Type B pancreatic cell (in vitro differentiated cells): ENCODE results near the gene PCBP2. TPM values are rescaled to one million over a fixed set of nuclear protein-coding genes. Genes with fewer than 3 reads are reported as not detected.

ENCODE experiments used
- DNase-seq: peaks from one replicate; pipeline ENCODE4 v3.0.0; 2021; ENCODE audit warnings: mixed read lengths; ENCODE audit not compliant: unreplicated experiment; ENCODE audit errors: extremely low spot score
- H3K27ac Mint-ChIP-seq: 2 replicates; pipeline ENCODE4 v1.8.0; 2021; ENCODE audit warnings: mild to moderate bottlenecking, mixed read lengths
- H3K27me3 Mint-ChIP-seq: 2 replicates; pipeline ENCODE4 v1.8.0; 2021; ENCODE audit warnings: mixed read lengths
- H3K36me3 Mint-ChIP-seq: 2 replicates; pipeline ENCODE4 v1.8.0; 2021; ENCODE audit warnings: mixed read lengths
- H3K4me1 Mint-ChIP-seq: one replicate; pipeline ENCODE4 v1.8.0; 2021; ENCODE audit warnings: mixed read lengths; ENCODE audit not compliant: unreplicated experiment
- H3K4me3 Mint-ChIP-seq: 2 replicates; pipeline ENCODE4 v1.8.0; 2021; ENCODE audit warnings: mild to moderate bottlenecking, mixed read lengths
- H3K9me3 Mint-ChIP-seq: 2 replicates; pipeline ENCODE4 v1.8.0; 2021; ENCODE audit warnings: mixed read lengths
- CTCF ChIP-seq: fragments of 200-600 bp; sonication (generic); conservative IDR thresholded peaks from 2 replicates; pipeline ENCODE4 v1.5.0; 2021; ENCODE audit warnings: antibody characterized with exemption, mild to moderate bottlenecking
- total RNA-seq: library from RNA; stranded (reverse); gene quantifications from 2 replicates; pipeline ENCODE4 v1.2.1, GENCODE V29; 2021; ENCODE audit warnings: low replicate concordance

PCBP2 gene
- total RNA-seq, 1 donor from 2014 or later = 1,222 TPM

- H3K4me1 Mint-ChIP-seq = peaks cover 28% of the 10 kb centered on the region
- DNase-seq = no peak
- no peak for TF ChIP-seq CTCF
- peak overlapping the region; percentile 99 for H3K27ac Mint-ChIP-seq
- H3K9me3 Mint-ChIP-seq = no peaks in the 10 kb centered on the region
- peak overlapping the region; percentile 98 for H3K4me3 Mint-ChIP-seq
- no peaks in the 10 kb centered on the region for H3K27me3 Mint-ChIP-seq
- peaks cover 35% of the 10 kb centered on the region for H3K36me3 Mint-ChIP-seq
Measured at GRCh38 chr12:53453953-53454640, 2.2 kb downstream of the PCBP2 start.

- Mint-ChIP-seq H3K9me3 (no peaks in the 10 kb centered on the region), H3K36me3 (peaks cover 38% of the 10 kb centered on the region), H3K27ac (peak overlapping the region; percentile 47), H3K27me3 (no peaks in the 10 kb centered on the region), H3K4me1 (peaks cover 30% of the 10 kb centered on the region), H3K4me3 (peak overlapping the region; percentile 98)
- no peak for TF ChIP-seq CTCF
- no peak for DNase-seq
Measured at GRCh38 chr12:53454707-53455106, 2.8 kb downstream of the PCBP2 start.

GRCh38 chr12:53456654-53457366 is 4.9 kb downstream of the PCBP2 start:
- H3K36me3 Mint-ChIP-seq = peaks cover 54% of the 10 kb centered on the region
- no peak for TF ChIP-seq CTCF
- no peaks in the 10 kb centered on the region for H3K27me3 Mint-ChIP-seq
- peaks cover 32% of the 10 kb centered on the region for H3K4me1 Mint-ChIP-seq
- H3K9me3 Mint-ChIP-seq = no peaks in the 10 kb centered on the region
- no peak overlapping the region for H3K27ac Mint-ChIP-seq
- no peak overlapping the region for H3K4me3 Mint-ChIP-seq
- no peak for DNase-seq

- peaks cover 25% of the 10 kb centered on the region for H3K4me1 Mint-ChIP-seq
- H3K36me3 Mint-ChIP-seq = peaks cover 60% of the 10 kb centered on the region
- TF ChIP-seq CTCF = no peak
- H3K4me3 Mint-ChIP-seq = no peak overlapping the region
- DNase-seq = no peak
- H3K27me3 Mint-ChIP-seq = no peaks in the 10 kb centered on the region
- H3K27ac Mint-ChIP-seq = peak overlapping the region; percentile 7
- H3K9me3 Mint-ChIP-seq = no peaks in the 10 kb centered on the region
Measured at GRCh38 chr12:53459097-53459496, 7.2 kb downstream of the PCBP2 start.

GRCh38 chr12:53461059-53461458 is 9.2 kb downstream of the PCBP2 start:
- H3K36me3 Mint-ChIP-seq = peaks cover 52% of the 10 kb centered on the region
- no peak for TF ChIP-seq CTCF
- DNase-seq = no peak
- H3K9me3 Mint-ChIP-seq = no peaks in the 10 kb centered on the region
- H3K4me1 Mint-ChIP-seq = peaks cover 17% of the 10 kb centered on the region
- H3K27ac Mint-ChIP-seq = no peak overlapping the region
- H3K4me3 Mint-ChIP-seq = no peak overlapping the region
- H3K27me3 Mint-ChIP-seq = no peaks in the 10 kb centered on the region
